ENCODE results near the gene TRABD2B.
"Not testable (repeated sequence)": the region's sequence is repeated elsewhere in the genome, so short reads cannot be mapped to it uniquely, and the experiment has no call there.

The TRABD2B gene

DNA sequence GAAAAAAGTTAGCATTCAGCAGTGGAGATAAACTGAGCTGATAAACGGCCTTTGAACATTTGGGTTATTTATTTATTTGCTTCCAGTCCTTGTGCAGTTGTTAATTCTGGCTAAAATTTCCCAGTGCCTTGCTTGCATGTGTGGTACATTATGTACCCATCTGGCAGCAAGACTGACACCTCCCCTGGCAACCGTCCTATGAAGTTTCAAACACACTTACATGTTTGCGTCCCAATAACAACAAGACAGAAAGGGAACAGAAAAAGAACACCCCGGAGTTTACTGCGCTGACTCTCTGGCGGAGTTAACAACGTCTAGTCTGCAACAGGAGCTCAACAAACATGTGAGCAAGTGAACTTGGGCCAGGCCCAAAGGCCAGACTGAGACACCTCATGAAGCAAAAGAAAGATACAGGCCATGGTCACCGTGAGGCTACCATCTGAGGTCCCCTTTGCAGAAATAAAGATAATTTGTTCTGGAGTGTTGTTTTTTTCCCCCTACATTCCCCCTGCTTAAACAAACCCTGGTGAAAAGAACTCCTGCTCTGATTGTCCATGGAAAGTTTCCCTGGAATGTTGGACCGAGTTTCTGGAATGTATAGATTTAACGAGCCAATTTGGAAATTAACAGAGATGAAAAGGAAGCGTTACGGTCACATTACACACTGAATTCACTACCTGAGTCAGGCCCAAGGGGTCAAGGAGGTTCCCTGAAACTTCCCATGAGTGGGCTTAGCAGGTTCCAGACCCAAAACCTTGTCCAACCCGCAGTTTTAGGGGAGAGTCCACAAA lies 33.4 kb downstream of the TRABD2B start:
- DNase-seq: no peak

DNA sequence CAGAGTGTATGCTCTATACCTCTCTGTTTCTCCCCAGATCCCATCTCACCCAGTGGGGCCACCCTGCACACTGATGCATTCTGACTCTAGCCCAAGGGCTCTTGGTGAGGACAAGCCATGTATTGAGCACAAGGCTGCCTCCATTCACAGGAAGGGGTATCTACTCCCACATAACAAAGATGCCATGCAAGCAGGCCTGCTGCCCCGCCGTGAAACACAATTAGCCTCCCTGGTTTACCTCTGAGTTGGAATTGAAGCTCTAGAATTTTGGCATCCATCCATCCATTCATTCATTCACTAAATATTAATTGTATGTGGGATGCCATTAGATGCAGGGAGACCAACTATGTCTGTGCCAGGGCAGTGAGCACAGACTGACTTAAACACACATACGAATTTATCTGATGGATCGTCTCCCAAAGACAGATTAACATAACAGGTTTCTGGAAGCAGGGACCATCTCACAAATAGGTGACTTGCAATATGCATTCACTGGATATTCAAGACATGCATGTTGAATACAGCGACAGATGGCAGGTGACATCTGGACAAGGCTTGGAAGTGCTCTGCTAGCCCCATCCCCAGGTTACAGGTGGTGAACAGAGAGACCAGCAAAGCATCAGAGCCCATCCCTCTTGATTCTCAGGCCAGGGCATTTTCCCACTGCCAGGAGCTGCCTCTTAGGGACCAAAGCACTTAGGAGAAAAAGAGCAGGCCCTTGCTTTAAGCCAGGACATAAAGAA lies 34.3 kb downstream of the TRABD2B start:
- no peak for DNase-seq

DNA sequence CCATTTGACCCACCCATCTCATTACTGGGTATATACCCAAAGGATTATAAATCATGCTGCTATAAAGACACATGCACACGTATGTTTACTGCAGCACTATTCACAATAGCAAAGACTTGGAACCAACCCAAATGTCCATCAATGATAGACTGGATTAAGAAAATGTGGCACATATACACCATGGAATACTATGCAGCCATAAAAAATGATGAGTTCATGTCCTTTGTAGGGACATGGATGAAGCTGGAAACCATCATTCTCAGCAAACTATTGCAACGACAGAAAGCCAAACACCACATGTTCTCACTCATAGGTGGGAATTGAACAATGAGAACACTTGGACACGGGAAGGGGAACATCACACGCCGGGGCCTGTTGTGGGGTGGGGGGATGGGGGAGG lies 35.4 kb downstream of the TRABD2B start:
- DNase-seq: not testable (repeated sequence)

DNA sequence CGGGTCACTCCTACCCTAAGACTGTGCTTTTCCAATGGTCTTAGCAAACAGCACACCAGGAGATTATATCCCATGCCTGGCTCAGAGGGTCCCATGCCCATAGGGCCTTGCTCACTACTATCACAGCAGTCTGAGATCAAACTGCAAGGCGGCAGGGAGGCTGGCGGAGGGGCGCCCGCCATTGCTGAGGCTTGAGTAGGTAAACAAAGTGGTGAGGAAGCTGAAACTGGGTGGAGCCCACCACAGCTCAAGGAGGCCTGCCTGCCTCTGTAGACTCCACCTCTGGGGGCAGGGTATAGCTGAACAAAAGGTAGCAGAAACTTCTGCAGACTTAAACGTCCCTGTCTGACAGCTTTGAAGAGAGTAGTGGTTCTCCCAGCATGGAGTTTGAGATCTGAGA lies 40.7 kb downstream of the TRABD2B start:
- DNase-seq: not testable (repeated sequence)

DNA sequence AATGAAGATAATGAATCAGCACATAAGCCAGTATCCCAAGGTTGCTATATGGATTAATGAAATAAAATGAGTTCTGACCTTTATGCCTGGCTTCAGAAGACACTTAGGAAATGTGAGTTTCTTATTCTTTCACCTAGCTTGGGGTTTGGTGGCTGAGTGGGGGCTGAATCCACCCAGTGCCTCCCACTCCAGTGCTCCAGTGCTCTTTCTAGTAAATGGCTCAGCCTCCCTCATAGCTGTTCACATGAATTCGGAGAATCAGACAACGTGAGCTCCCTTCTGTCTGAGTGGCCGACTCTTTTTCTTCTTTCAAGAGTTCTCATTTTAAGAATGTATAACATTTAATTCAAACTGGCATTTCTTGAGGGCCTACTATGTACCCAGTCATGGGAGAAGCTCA lies 43.5 kb downstream of the TRABD2B start:
- DNase-seq: no peak

DNA sequence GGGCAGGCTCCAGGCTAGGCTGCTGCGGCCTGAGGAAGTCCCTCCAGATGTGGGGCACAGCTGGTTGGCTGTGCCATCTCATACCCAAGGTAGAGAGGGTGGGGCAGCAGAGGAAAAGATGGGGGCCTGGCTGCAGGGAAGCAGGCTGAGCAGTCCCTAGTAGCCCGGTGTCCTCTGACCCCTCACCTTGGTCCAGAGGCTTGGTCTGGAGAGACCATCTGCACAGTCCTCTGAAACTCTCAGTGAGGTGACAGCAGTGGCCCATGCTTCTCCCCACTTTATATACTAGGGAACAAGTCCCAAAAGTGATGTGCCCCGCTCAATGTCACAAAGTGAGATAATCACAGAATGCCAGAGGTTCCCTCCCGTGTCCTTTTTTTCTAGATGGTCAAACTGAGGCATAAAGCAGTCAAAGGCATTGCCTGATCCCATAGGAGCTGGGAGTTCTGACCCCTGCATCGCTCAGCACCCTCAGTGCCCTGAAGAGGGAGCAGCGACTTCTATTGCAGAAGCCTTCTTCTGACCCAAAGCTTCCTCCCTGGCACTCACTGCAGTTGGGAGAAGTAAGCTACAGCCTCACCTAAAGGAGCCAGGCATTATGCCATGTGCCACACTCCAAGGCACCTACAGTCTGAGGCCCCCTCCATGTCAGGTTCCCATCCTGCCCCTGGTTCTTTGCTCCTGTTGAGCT lies 45.5 kb downstream of the TRABD2B start:
- no peak for DNase-seq

DNA sequence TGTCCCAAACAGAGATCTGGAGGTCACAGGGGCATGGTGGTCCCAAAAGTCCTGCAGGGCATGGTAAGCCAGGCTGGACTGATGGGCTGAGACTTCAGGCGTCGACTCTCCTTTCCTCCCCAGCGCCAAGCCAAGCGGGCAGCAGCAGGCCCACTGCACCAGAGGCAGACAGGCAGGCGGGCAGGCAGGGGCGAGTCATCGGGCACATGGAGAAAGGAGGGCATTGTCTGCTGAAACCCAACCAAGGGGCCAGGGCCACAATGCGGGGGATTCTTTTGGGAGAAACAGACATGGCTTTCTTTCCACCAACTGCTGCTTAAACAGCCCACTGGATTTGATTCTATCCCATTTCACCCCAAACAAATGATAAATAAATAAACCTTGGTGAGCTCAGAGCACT lies 46.2 kb downstream of the TRABD2B start:
- DNase-seq: no peak

DNA sequence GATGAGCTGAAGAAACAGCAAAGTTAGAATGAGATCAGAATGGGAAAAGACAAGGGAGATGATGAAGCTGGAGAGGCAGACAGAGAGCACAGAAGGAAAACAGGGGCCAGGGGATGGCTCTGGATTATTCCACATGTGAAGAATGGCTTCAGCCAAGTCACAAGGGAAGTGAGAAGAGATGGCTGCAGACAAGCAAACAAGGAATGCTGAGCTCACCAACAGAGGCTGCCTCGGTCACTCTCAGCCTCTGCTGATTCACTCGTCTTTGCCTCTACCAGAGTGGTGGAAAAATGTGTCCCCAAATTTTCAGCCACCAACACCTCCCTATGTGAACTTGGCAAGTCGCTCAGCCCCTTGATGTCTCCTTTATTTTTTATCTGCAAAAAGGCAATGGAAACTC lies 46.7 kb downstream of the TRABD2B start:
- no peak for DNase-seq

DNA sequence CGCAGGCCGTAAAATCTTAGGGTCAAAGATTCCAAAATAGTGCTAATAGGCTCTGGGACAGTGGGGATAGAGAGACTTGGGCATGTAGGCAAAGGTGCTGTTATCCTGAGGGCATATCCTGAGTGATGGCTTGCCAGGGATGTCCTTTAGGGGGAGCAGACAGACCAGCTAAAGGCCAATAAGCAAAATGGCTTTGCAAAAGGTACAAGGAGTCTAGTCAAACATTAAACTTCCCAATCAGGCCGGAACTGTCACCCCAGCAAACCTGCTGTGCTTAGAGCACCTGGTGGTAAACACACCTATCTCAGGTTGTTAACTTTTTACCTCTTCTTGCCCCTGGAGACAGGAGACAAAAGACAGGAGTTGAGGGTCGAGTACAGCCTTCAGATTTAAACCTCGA lies 49.1 kb downstream of the TRABD2B start:
- no peak for DNase-seq

DNA sequence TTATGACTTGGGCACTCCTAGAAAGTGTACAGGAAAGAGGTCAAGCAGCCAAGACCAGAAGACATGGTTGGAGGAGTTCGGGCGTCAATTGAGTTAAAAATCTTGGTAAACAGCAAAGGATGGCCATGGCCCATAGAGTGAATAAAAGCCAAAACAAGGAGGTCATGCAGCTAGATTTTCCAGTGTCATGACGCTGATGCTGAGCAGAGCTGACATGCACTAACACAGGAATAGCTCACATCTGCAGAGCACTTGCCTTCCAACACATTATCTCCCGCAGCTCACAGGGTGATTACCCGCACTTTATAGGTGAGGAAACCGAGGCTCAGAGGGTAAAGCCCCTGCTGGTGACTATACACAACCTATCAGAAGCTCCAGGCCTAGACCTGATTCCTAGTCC lies 49.7 kb downstream of the TRABD2B start:
- no peak for DNase-seq

DNA sequence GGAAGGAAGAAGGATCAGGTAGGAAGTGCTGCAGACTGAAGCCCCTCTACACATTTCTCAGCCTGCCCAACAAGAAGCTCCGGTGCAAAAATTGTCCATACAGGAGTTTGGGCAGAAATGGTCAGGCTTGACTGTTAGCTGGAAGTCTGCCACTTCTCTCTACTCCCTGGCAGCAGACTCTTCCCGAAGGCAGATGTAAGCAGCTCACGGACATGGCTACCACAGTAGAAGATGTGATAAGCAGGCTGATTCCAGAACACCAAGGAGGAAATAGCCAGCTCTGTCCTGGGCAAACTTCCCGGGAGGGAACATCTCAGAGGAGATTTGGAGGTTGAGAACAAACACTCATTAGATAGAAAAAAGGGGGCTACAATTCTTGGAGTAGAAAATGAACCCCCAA lies 52.6 kb downstream of the TRABD2B start:
- DNase-seq: no peak

DNA sequence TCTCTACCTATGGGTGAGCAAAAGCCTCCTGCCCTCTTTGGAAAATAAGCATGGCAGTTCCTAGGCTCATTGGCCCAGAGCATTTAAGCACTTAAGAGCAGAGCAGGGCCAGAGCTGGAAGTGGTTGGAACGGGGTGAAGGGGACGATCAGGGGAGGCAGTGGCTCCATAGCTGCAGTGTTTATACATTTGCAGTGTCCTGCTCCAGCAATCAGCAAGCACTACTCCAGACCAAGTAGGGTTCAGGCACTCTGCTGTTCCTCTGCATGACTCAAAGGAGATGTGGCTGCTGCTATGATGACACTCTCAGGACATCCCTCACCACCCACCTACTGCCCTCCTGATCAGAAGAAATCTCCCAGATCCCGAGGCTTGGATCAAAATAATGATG lies 55.0 kb downstream of the TRABD2B start:
- no peak for DNase-seq

DNA sequence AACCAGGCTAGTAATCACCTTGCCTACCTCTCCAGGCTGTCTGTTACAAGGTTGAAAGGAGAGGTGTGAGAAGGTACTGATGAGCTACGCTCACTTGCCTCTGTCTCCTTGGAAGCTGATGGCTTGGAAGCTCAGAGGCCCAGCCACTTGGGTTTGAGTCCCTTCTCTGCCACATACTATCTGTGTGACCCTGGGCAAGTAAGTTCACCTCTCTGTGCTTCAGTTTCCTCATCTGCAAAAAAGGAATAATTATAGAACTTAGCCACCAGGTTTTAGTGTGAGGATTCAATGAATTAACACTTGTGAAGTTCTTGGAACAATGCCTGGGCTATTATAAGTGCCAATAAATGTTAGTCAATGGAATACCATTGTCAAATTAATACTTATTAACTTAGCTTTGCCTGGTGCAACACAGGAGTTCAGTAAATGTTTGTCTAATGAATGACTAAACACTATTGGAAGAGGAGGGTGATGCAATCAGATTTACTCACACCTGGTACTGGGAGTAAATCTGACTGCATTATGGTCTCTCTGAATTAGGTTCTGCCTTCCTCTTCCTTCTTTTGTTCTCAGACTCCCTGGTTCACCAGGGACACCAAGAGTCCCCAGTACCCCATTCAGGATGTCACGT lies 55.5 kb downstream of the TRABD2B start:
- no peak for DNase-seq

DNA sequence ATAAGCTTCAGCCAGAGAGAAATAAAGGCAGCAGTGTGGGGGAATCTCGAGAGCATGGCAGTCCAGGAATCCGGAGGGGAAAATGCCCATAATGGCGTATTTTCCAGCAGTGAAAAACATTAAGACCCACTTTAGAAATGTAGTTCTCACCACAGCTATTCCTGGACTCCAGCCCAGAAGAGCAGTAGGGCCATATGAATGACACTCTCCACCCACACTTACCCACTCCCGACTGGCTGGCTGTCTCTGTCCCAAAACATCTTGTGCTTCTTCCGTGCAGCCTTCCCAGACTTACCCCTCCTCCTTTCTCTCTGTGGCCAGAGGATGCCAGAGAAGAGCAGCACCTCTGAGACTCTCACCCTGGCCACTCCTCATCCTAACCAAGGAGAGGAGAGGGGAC lies 56.4 kb downstream of the TRABD2B start:
- no peak for DNase-seq

DNA sequence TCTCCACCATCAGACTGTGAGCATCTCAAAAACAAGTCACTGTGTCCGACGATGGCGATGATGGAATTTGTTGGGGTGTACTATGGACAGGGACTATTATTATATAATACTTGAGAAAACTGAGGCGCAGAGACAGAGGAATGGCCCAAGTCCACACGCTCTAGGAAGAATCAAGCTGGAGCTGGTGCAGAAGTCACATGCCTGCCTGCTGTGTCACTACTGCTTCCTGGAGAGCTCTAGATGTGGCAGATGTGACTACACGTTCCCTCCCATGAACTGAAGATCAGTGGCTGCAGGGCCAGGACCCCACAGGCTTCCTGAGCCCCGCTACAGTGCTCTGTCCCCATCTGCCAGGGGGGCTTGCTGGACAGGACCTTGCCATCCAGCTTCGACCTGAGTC lies 56.9 kb downstream of the TRABD2B start:
- DNase-seq: no peak

DNA sequence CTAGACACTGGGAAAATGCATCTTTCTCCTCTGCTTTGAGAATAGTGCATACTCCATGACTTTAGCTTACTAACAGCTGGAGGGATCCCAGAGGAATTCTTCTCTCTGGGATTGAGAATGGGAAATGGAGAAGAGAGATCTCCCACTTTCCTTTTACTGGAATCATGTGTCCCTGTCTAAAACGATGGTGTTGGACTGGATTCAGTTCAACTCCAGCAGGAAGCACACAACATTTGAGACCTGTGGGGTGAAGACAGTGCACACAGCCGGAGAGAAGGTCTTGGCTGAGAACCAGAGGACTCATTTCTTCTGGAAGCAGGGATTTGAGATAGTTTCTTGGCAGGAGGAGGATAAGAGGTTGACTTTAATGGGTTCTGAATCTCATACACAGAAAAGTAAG lies 58.7 kb downstream of the TRABD2B start:
- no peak for DNase-seq

DNA sequence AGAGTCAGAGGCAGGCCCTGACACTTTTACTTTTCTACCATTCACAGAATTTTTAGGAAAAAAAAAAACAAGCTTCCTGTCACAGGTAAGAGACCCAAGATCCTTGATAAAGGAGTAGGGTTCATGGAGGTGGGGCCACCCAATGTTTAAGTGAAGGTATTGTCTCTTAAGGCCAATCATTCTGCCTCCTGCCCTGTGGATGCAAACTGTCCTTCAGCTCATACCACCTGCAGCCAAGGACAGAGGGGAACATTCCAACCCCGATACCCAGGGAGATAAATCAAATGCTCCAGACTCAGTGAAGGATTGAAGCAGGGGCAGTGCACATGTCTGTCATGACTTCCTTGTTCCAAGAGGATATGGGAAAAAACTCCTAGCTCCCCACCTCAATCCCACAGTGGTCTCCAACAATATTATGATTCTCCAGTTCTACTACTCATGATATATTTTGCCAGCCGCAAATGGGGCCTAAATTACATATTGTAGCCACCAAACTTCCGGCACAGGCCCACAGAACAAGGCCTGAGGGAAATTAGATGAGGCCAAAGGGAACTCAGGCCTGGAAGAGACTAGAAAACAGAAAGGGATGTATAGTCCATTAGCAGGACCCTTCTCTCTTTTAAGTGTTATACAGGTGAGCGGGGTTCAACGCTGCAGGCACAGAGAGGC lies 59.5 kb downstream of the TRABD2B start:
- DNase-seq: no peak

DNA sequence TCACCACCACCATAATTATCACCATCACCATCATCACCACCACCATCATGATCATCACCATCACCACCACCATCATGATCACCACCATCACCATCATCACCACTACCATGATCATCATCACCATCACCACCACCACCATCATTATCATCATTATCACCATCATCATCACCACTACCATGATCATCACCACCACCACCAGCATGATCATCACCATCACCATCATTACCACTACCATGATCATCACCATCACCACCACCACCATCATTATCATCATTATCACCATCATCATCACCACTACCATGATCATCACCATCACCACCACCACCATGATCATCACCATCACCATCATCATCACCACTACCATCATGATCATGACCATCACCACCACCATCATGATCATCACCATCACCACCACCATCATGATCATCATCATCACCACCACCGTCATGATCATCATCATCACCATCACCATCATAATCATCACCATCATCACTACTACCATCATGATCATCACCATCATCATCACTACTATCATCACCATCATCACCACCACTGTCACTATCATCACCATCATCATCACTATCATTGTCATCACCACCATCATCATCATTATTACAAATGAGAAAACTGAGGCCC lies 60.2 kb downstream of the TRABD2B start:
- DNase-seq: no peak

DNA sequence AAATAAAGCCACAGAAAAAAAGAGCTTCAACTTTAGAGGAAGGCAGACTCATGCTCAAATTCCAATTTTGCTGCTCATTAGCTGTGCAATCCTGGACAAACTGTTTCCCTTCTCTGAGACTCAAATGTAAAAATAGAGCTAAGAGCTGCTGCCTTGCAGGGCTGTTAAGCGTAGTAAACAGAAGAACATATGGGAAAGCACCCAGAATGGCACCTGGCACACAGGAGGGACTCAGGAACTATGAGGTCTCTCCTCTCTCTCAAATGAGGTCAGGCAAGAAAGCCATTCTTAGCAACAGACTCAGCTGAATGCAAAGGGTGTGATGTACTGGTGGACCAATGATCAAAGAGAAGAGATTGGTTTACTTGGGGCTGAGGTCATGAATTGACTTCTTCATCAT lies 61.3 kb downstream of the TRABD2B start:
- DNase-seq: no peak

DNA sequence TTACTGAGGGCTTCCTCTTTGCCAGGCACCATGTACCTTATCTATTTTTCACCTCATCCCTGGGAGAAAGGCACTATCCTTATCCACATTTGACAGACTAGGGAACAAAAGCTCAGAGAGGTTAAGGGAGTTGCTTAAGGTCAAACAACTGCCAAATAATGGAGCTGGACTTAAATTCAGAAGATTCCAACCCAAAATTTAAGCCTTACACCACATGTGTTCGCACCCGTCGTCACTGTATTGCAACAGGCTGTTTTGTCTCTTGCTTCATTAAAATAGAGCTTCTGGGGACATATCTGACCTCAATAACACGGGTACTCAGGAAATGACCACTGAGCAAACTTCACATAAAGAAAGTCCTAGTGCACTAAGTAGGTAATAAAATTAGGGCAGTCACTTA lies 62.0 kb downstream of the TRABD2B start:
- no peak for DNase-seq

DNA sequence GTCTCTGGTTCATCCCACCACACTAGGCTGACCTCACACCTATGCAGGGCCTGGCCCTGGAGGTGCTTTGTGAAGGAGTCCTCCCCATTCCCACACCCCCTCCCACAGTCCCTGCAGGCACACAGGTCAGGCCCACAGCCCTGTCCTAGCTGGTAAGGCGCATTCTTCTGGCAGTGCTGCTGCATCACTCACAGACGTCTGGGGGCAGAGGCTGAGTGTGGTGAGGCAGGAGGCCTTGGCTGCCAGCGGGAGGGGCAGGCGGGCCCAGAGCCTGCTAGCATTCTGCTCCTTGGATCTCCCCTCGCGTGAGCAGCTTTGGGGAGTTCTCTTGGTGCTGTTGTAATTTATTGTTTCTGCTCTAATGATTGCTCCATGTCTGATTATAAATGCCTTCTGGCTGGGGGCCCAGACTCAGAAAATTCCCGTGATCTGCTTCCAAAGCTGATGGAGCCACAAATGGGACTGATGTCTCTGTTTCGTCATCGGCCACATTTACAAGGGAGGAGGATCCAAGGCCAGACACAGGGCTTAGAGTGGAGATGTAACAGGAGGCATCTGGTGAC lies 62.9 kb downstream of the TRABD2B start:
- no peak for DNase-seq

DNA sequence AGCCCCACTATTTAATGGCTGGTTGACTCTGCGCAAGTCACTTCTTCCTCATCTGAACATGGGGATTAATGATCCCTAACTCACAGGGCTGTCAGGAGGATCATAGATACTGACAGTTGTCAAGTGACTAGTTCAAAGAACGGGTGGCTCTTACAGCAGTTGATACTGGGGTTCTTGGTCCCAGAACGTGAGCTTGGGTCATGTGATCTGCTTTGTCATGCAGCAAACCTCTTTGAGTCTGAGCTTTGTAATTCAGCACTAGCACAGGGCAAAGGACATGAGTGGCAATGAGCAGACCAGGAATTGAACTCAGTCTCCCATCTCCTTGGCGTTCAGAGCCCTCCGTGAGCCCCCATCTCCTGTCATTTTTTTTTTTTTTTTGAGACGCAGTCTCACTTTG lies 64.4 kb downstream of the TRABD2B start:
- no peak for DNase-seq
